Measurements from ENCODE around the gene CLEC3B.
"Not testable (repeated sequence)": the region's sequence is repeated elsewhere in the genome, so short reads cannot be mapped to it uniquely, and the experiment has no call there.

Gene CLEC3B

GRCh38 chr3:45035441-45036301, 9.6 kb downstream of the CLEC3B start:
- peak; percentile 59 for DNase-seq (ENCODE audit: low read depth, low spot score)

- DNase-seq (ENCODE audit: low read depth, low spot score) = peak; percentile 96
These were observed 11.8 kb downstream of the CLEC3B start for GRCh38 chr3:45037720-45038455.

- no peak for DNase-seq (ENCODE audit: low read depth, low spot score)
These were observed 15.6 kb downstream of the CLEC3B start for GRCh38 chr3:45041666-45042065.

- DNase-seq (ENCODE audit: low read depth, low spot score) = no peak
These were observed 16.1 kb downstream of the CLEC3B start for GRCh38 chr3:45042162-45042561.

DNA sequence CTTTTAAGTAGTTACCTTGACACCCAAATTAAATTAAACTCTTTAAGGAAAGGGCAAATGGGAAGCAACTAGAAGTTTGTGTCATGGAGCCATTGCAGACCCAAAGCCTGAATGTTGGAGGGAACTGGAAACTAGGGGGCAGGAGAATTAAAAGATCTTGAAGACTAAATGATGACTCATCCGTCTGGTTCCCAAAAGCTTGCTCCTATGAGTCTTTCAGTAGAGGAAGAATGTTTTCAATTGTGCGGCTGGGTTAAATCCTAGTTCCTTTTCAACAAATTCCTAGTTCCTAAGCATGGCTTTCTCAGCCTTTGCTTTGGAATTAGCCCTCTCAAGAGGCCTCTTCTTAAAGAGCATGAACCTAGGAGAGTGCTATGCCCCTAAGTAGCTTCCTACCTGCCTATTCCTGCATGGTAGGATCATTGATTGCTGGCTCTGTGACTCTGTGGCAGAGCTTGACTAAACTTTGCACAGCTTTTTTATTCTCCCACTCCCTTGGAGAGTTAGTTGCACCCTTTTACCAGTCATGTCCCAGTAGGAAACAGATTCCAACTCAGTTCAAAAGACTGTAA, 17.7 kb downstream of the CLEC3B start:
- peak; percentile 88 for DNase-seq (ENCODE audit: low read depth, low spot score)

DNA sequence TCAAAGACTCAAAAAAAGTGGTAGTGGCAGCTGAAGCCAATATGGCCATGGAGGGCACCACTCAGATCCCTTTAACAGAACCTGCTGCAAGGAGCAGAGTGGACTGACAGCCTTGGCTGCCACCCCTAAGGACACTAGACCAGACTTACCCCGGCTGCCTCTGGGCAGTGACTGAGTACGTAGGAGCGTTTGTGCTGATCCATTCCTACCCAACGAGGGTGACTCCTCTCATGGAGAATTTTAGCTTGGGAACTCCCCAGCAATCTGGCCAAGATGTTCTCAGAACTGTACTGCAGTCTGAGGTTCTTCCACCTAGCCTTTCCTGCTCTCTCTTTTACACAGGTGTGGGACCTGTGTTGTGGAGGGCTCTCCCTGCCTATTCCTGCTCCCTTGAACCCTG, 22.1 kb downstream of the CLEC3B start:
- no peak for DNase-seq (ENCODE audit: low read depth, low spot score)

GRCh38 chr3:45049807-45050206, 23.7 kb downstream of the CLEC3B start:
- DNase-seq (ENCODE audit: low read depth, low spot score) = no peak

GRCh38 chr3:45051685-45052084, 25.6 kb downstream of the CLEC3B start:
- DNase-seq (ENCODE audit: low read depth, low spot score) = no peak

DNA sequence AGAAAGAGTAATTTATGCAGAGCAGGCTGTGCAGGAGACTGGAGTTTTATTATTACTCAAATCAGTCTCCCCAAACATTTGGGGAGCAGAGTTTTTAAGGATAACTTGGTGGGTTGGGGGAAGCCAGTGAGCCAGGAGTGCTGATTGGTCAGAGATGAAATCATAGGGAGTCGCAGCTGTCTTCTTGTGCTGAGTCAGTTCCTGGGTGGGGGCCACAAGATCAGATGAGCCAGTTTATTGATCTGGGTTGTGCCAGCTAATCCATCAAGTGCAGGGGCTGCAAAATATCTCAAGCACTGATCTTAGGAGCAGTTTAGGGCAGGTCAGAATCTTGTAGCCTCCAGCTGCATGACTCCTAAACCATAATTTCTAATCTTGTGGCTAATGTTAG, 27.7 kb downstream of the CLEC3B start:
- not testable (repeated sequence) for DNase-seq (ENCODE audit: low read depth, low spot score)

DNA sequence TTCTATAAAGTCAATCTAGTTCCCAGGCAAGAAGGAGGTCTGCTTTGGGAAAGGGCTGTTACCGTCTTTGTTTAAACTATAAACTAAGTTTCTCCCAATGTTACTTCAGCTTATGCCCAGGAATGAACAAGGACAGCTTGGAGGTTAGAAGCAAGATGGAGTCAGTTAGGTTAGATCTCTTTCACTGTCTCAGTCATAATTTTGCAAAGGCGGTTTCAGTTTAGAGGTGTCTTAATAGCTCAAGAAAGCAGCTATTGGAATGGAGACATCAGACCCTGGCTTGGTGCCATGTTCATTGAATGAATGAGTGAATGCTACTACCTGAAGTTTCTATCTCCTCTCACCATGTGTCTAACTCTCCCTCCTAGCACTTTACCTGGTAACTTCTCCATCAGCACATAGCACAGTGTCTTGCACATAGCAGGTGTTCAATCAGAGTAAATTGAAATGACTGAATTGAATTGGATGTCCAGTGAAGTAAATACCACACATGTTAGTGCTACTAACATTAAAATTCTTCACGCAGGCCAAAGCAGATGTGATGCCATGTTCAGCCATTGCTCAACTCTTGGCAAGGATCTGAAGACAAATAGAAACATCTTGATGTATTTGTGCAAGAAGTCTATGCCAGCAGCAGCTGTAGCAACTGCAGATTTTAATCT, 28.2 kb downstream of the CLEC3B start:
- DNase-seq (ENCODE audit: low read depth, low spot score) = no peak

DNA sequence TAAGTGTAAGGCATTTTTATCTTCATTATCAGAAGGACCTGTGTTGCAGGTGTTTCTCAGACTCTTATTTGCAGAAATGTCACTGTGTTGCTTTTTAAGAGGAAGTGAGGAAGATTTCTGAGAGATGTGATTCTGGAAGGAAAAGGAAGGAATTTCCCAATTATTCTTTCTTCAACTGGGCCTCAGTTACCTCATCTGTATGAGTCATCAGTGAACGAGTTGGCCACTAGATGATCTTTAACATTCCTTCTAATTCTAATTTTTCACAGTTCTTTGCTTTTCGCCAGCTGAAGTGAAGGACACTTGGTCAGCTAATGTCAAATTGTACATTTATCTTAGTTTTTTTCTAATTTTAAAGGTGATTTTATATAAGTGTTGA, 28.9 kb downstream of the CLEC3B start:
- peak; percentile 78 for DNase-seq (ENCODE audit: low read depth, low spot score)

GRCh38 chr3:45055411-45056143, 29.5 kb downstream of the CLEC3B start:
- DNase-seq (ENCODE audit: low read depth, low spot score) = peak; percentile 75

DNA sequence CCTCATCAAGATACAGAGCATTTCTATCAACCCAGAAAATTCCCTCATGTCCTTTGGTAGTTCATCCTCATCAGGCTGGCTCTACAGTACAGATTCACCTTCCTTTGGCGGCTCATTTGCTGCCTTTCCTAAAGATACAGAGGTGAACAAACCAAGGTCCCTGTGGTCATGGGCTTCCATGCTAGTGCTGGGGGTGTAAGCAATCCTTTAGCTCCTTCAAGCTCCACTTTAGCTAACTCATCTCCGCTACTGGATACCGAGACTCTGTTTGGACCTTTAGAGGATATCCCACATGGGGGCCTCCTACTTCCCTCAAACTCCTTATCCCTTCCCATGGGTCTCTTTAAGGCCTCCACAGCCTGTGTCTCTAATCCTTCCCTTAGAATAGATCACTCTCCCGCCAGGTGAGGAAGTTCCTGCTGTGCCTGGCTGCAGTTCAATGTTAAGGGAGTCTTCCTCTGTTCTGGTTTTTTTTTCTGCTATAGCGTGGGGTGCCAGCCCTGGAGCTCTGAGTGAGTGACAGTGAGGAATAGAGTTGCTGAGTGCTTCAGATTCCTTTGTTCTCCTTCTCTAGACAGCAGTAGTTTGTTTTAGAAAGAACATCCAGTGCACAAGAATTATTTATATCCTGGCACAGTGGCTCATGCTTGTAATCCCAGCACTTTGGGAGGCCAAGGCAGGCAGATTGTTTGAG, 30.7 kb downstream of the CLEC3B start:
- peak; percentile 49 for DNase-seq (ENCODE audit: low read depth, low spot score)

GRCh38 chr3:45057557-45057956, 31.5 kb downstream of the CLEC3B start:
- no peak for DNase-seq (ENCODE audit: low read depth, low spot score)

DNA sequence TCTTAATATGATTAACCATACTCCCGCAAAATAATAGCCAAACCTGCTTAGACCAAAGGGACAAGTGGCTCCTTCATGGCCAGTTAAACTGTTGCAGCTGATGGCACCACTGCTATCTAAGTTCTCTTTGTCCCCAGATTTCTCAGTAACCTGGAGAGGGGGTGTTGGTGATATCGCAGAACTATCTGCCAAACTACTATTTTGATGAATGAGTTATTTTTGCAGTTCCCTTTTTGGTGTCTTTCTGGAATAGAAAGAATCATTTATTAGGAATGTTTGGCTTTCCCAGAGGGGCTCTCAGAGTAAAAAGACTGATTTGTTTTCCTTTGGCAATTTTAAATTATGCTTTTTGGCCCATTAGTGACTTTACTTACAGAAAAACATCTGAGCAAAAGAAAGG, 33.0 kb downstream of the CLEC3B start:
- no peak for DNase-seq (ENCODE audit: low read depth, low spot score)

GRCh38 chr3:45060165-45060892, 34.2 kb downstream of the CLEC3B start:
- DNase-seq (ENCODE audit: low read depth, low spot score) = peak; percentile 50

DNA sequence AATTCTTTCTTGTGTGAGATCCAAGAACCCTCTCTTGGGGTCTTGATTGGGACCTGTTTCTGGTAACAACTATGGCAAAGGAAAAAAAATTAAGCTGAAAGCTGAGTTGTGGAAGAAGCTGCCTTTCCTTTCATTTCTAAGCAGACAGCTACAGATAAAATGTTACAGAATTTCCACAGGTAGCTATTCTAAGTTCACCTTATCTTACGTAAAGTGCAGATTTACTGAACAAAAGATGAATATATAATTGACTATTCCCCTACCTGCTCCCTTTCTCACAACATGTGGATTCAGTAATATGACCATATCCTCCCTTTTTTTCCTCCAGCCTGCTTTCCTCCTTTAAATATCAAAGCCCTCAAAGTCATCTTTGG, 36.6 kb downstream of the CLEC3B start:
- DNase-seq (ENCODE audit: low read depth, low spot score) = no peak

DNA sequence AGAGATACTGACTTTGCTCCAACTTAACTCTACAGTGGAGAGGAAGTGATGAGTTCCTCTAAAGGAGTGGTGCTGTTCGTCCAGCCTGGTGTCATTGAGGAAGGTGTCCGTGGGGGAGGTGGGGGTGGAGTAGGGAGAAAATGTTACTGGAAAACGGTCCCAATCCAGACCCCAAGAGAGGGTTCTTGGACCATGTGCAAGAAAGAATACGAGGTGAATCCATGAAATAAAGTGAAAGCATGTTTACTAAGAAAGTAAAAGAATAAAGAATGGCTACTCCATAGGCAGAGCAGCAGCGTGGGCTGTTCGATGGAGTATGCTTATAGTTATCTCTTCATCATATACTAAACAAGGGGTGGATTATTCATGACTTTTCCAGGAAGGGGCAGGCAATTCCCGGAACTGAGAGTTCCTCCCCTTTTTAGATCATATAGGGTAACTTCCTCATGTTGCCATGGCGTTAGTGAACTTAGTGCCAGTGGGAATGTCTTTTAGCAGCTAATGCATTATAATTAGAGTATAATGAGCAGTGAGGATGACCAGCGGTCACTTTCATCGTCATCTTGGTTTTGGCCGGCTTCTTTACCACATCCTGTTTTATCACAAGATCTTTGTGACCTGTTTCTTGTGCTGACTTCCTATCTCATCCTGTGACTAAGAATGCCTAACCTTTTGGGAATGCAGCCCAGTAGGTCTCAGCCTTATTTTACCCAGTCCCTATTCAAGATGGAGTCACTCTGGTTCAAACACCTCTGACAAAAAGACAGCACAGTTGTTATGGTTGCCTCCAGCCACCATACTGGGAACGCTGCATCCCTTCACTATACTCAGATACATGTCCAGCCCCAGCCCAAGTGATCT, 38.6 kb downstream of the CLEC3B start:
- peak; percentile 67 for DNase-seq (ENCODE audit: low read depth, low spot score)

DNA sequence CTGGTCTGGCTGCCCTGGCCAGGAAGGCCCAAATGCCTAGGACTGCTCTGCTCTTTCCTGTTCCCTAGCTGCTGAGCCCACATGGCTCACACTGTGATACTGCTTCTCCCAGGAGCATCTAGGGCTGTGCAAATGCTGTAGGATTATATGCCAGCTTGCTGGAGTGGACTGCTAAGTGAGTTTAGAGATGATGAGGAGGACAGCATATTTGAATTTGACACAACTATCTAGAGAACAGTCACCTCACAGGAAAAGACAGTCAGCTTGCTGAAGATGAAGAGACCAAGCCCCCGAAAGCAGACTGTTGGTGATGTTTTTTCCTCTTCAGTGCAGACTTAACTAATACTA, 39.2 kb downstream of the CLEC3B start:
- DNase-seq (ENCODE audit: low read depth, low spot score) = no peak

Measured in astrocyte of the hippocampus (primary cell).